SK-MEL-5 (cell line): Measurements from ENCODE around the gene GOLGA2. TPM values are rescaled to one million over a fixed set of nuclear protein-coding genes. Genes with fewer than 3 reads are reported as not detected.

Experiments
- DNase-seq: peaks from one replicate; pipeline ENCODE4 v3.0.0-alpha.2; 2016; ENCODE audit warnings: low read depth, low spot score
- in situ Hi-C: cut with HindIII; loops from 2 replicates; pipeline ENCODE4 v1.10.0; 2016; ENCODE audit warnings: low sequenced_read_pairs, high pct_unique_total_duplicates, low pct_unique_long_range_greater_than_20kb
- small RNA-seq, 2 experiments: library from RNA; depleted of rRNA; stranded (forward); fragments of <200 nt; gene quantifications; one replicate each; pipeline ENCODE3, GENCODE V24; 2014
- total RNA-seq: library from RNA; depleted of rRNA; stranded (reverse); fragments of >200 nt; shearing (Covaris generic); gene quantifications from 2 replicates; pipeline ENCODE4 v1.2.3, GENCODE V29; 2014; rRNA removed

The GOLGA2 gene
- total RNA-seq, 1 experiment from 2014 or later = 73.6 TPM

GRCh38 chr9:128211186-128211980 lies 64.4 kb downstream of the GOLGA2 start:
- no peak for DNase-seq
- in situ Hi-C loops = no loop called here

- in situ Hi-C loops = no loop called here
- no peak for DNase-seq
Measured at GRCh38 chr9:128208946-128209669, 66.7 kb downstream of the GOLGA2 start.

- in situ Hi-C loops = no loop called here
- DNase-seq = no peak
Measured at GRCh38 chr9:128208386-128208785, 67.4 kb downstream of the GOLGA2 start.

GRCh38 chr9:128206916-128207910 lies 68.6 kb downstream of the GOLGA2 start:
- no peak for DNase-seq
- in situ Hi-C loops = no loop called here

GRCh38 chr9:128206484-128206883 lies 69.3 kb downstream of the GOLGA2 start:
- DNase-seq = no peak
- in situ Hi-C loops = no loop called here

Small RNAs within 50 kb of the gene (small RNA-seq; reads per million reads assigned to genes)
- gene MIR199B (0 to 0.05 reads per million in 2 experiments), gene MIR3154 (0 reads per million in 2 experiments)

Other genes with a start within 250 kb of the GOLGA2 start
- 11.9 and 15.1 TPM in 2 replicates for gene NAIF1, start 208.7 kb downstream of the GOLGA2 start, total RNA-seq
- 26.5 and 30.8 TPM in 2 replicates for gene SLC25A25, start 207.8 kb downstream of the GOLGA2 start, total RNA-seq
- 122 and 123 TPM in 2 replicates for gene PTGES2, start 148.3 kb downstream of the GOLGA2 start, total RNA-seq
- gene LCN2, start 126.6 kb downstream of the GOLGA2 start, total RNA-seq = not detected in 2 replicates
- 102 and 133 TPM in 2 replicates for gene BBLN, start 115.7 kb downstream of the GOLGA2 start, total RNA-seq
- gene CIZ1, start 84.4 kb downstream of the GOLGA2 start, total RNA-seq = 19.8 and 24.9 TPM in 2 replicates
- gene DNM1, start 72.6 kb downstream of the GOLGA2 start, total RNA-seq = 0.48 and 0.61 TPM in 2 replicates
- 39.2 and 42.2 TPM in 2 replicates for gene SWI5, start 269 bp upstream of the GOLGA2 start, total RNA-seq
- gene TRUB2, start 46.4 kb upstream of the GOLGA2 start, total RNA-seq = 51.6 and 64.4 TPM in 2 replicates
- gene COQ4, start 46.8 kb upstream of the GOLGA2 start, total RNA-seq = 31.5 and 38.6 TPM in 2 replicates
- gene SLC27A4, start 64.5 kb upstream of the GOLGA2 start, total RNA-seq = 31.1 and 35.4 TPM in 2 replicates
- gene URM1, start 95.4 kb upstream of the GOLGA2 start, total RNA-seq = 86.1 and 90.1 TPM in 2 replicates
- gene CERCAM, start 144.8 kb upstream of the GOLGA2 start, total RNA-seq = 31.8 and 38.5 TPM in 2 replicates
- gene ODF2, start 180.0 kb upstream of the GOLGA2 start, total RNA-seq = 33.1 and 37.7 TPM in 2 replicates
- gene GLE1, start 228.7 kb upstream of the GOLGA2 start, total RNA-seq = 42.2 and 43.3 TPM in 2 replicates